Mesodermal cell (in vitro differentiated cells): ENCODE data around the gene H19.

ENCODE experiments used
- H3K27ac ChIP-seq: 2 replicates; pipeline ENCODE4 v1.7.0; 2013; ENCODE audit warnings: mild to moderate bottlenecking, low read depth, low read length, moderate library complexity; ENCODE audit not compliant: severe bottlenecking
- H3K36me3 ChIP-seq: 2 replicates; pipeline ENCODE4 v1.7.1; 2013; ENCODE audit warnings: mild to moderate bottlenecking, low read length, moderate library complexity; ENCODE audit not compliant: control insufficient read depth, insufficient read depth
- H3K4me1 ChIP-seq: one replicate; pipeline ENCODE4 v1.7.1; 2013; ENCODE audit warnings: mild to moderate bottlenecking, low read length; ENCODE audit not compliant: insufficient read depth, control insufficient read depth, poor library complexity, severe bottlenecking
- H3K4me3 ChIP-seq: 2 replicates; pipeline ENCODE4 v1.7.0; 2013; ENCODE audit warnings: low read length, control low read depth, mild to moderate bottlenecking; ENCODE audit not compliant: insufficient read depth, poor library complexity, severe bottlenecking; ENCODE audit errors: extremely low read depth
- H3K9me3 ChIP-seq: 2 replicates; pipeline ENCODE4 v1.7.1; 2013; ENCODE audit warnings: mild to moderate bottlenecking, low read length, moderate library complexity; ENCODE audit not compliant: control insufficient read depth
- WGBS, 2 experiments: methylation state at CpG; one replicate each; pipeline ENCODE4 v1.1.5; 2013; ENCODE audit warnings: missing lambda C conversion rate in 2 of 2; ENCODE audit not compliant: insufficient coverage in 2 of 2; 5-methylcytosine and 5-hydroxymethylcytosine counted together

H19 gene

GRCh38 chr11:1947592-1948237 lies 49.9 kb downstream of the H19 start:
- Histone ChIP-seq H3K9me3 (no peaks in the 10 kb centered on the region), H3K4me1 (no peaks in the 10 kb centered on the region), H3K27ac (no peak overlapping the region), H3K4me3 (no peak overlapping the region), H3K36me3 (no peaks in the 10 kb centered on the region)
- no CpG with 5 or more reads among the region's 36 CpGs for WGBS, 2 experiments

DNA sequence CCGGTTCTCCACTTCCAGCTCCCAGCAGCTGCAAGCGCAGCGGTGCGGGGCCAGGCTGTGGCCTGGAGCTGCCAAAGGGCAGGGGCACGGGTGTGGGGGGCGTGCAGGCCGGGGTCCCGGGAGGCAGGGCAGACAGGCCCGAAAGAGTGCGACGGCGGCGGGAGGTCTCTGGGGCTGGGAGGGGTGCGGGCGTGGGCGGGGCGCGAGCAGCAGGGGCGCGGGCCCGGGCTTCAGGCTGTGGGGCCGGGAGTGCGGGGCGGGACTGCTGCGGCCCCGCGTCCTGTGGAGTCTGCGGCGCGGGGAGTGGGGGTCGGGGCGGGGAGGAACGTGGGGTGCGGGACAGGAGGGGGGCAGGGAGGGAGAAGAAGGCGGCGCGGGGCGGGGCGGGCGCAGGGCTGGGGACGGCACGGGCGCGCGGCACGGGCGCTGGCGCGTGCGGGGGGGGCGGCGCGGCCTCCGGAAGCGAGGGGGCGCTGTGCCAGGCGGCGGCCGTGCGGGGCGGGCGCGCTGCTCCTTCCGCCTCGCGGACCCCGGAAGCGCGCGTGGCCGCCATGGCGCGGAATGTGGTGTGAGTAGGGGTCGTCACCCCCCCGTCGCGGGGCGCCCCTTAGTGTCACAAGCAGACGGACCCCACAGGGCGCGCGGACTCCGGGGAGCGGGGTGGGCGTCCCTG lies 50.7 kb downstream of the H19 start, which contains the start of gene MRPL23:
Gene MRPL23, plus strand, starts transcription at position 521 of the 673 bp plus-strand sequence. Its CDS starts 31 bp downstream, at position 552.
- WGBS, 2 experiments: no CpG with 5 or more reads among the region's 85 CpGs
- Histone ChIP-seq H3K4me1 (no peaks in the 10 kb centered on the region), H3K4me3 (no peak within 1 kb of the TSS), H3K36me3 (no peaks in the 10 kb centered on the region), H3K27ac (no peak within 1 kb of the TSS), H3K9me3 (no peaks in the 10 kb centered on the region)
